Measurements from ENCODE around the gene SCLT1.

SCLT1 gene

GRCh38 chr4:128837679-128838078 is 255.7 kb downstream of the SCLT1 start:
- Mint-ChIP-seq H3K27ac (peak overlapping the region; percentile 17), H3K4me3 (no peak overlapping the region), H3K36me3 (no peaks in the 10 kb centered on the region)

GRCh38 chr4:128837198-128837597 is 256.1 kb downstream of the SCLT1 start:
- Mint-ChIP-seq H3K27ac (no peak overlapping the region), H3K36me3 (peaks cover 2% of the 10 kb centered on the region), H3K4me1 (ENCODE audit: low read depth) (peaks cover 67% of the 10 kb centered on the region), H3K27me3 (no peaks in the 10 kb centered on the region), H3K4me3 (no peak overlapping the region), H3K9me3 (ENCODE audit: low read depth) (no peaks in the 10 kb centered on the region)

More at GRCh38 chr4:128837679-128838078, 255.7 kb downstream of the SCLT1 start:
- Mint-ChIP-seq H3K4me1 (ENCODE audit: low read depth) (peaks cover 63% of the 10 kb centered on the region), H3K9me3 (ENCODE audit: low read depth) (no peaks in the 10 kb centered on the region), H3K27me3 (no peaks in the 10 kb centered on the region)

DNA sequence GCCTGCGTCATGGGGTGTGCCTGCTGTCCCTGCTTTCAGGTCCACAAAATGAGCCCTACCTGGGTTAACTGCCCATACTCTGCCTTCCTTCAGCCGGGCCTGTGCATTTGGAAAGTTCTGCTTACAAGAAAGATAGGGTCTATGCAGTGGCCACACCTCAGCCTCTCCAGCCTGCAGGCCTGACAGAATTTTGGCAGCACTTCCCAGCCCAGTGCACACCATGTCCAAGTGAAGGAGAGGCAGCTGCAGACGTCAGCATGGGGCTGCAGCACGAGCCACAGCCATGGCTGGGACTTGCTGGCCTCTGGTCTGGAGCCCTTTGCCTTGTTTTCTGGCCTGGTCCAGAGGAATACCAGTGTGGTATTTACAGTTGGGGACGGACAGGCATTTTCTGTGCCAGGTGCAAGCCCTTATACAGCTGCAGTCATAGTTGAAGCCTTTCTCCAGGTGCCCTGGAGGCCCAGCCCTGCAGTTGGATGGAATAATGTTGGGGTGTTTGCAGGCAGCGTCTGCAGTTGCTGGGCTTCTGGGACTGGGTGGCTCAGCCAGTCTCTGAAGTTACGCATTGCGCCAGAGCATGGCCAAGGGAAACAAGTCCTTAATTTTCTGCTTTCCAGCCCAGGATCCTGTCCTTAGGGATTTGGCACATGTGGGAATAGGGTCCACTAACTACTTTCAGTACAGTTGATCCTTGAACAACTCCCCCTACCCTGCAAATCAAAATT is 257.7 kb downstream of the SCLT1 start:
- peaks cover 5% of the 10 kb centered on the region for H3K36me3 Mint-ChIP-seq
- no peaks in the 10 kb centered on the region for H3K27me3 Mint-ChIP-seq
- no peak overlapping the region for H3K4me3 Mint-ChIP-seq
- no peaks in the 10 kb centered on the region for H3K9me3 Mint-ChIP-seq (ENCODE audit: low read depth)
- no peak overlapping the region for H3K27ac Mint-ChIP-seq
- peaks cover 69% of the 10 kb centered on the region for H3K4me1 Mint-ChIP-seq (ENCODE audit: low read depth)

Data from activated naive CD8-positive, alpha-beta T cell (primary cell).